ENCODE measurements around the gene AP2B1.

GRCh38 chr17:35693662-35694061 is 106.5 kb downstream of the AP2B1 start:
- TF ChIP-seq CTCF (IDR thresholded peaks at IDR 0.05) (no peak), POLR2A (IDR thresholded peaks at IDR 0.05) (no peak)

All from lower leg skin (tissue), 3 donors.